ENCODE data around the gene FAM114A2.
"Not testable (repeated sequence)": the region's sequence is repeated elsewhere in the genome, so short reads cannot be mapped to it uniquely, and the experiment has no call there.

Gene FAM114A2

GRCh38 chr5:154071799-154072413 is 33.2 kb upstream of the FAM114A2 start:
- Histone ChIP-seq H3K27me3 (replicated peaks) (no peaks in the 10 kb centered on the region), H3K4me3 (ENCODE audit: low read depth, low read length) (no peak overlapping the region), H3K36me3 (replicated peaks) (no peaks in the 10 kb centered on the region), H3K27ac (no peak overlapping the region)
- no peak for TF ChIP-seq CTCF (IDR thresholded peaks at IDR 0.05; ENCODE audit: low read depth, low read length, missing control alignments)
- in situ Hi-C loops (cut with HindIII; ENCODE audit: low pct_ligation_motif_present, low sequenced_read_pairs) = loop anchor here (10.0 kb wide), 1 partner anchor 103 kb away; no protein-coding TSS in a partner anchor
- no peak for DNase-seq

GRCh38 chr5:154069854-154070253 is 31.1 kb upstream of the FAM114A2 start:
- not testable (repeated sequence) for H3K36me3 ChIP-seq (replicated peaks); H3K4me3 ChIP-seq (ENCODE audit: low read depth, low read length); H3K27ac ChIP-seq; DNase-seq; H3K27me3 ChIP-seq (replicated peaks)
- in situ Hi-C loops (cut with HindIII; ENCODE audit: low pct_ligation_motif_present, low sequenced_read_pairs) = loop anchor here (10.0 kb wide), 1 partner anchor 105 kb away; no protein-coding TSS in a partner anchor

GRCh38 chr5:154065971-154066370 is 27.3 kb upstream of the FAM114A2 start:
- H3K27me3 ChIP-seq (replicated peaks) = no peaks in the 10 kb centered on the region
- TF ChIP-seq CTCF (IDR thresholded peaks at IDR 0.05; ENCODE audit: low read depth, low read length, missing control alignments) = no peak
- DNase-seq = no peak
- H3K27ac ChIP-seq = no peak overlapping the region
- no peaks in the 10 kb centered on the region for H3K36me3 ChIP-seq (replicated peaks)
- in situ Hi-C loops (cut with HindIII; ENCODE audit: low pct_ligation_motif_present, low sequenced_read_pairs) = no loop called here
- H3K4me3 ChIP-seq (ENCODE audit: low read depth, low read length) = no peak overlapping the region

GRCh38 chr5:154063372-154063771 is 24.7 kb upstream of the FAM114A2 start:
- Histone ChIP-seq H3K4me3 (ENCODE audit: low read depth, low read length) (no peak overlapping the region), H3K27me3 (replicated peaks) (no peaks in the 10 kb centered on the region), H3K27ac (no peak overlapping the region), H3K36me3 (replicated peaks) (no peaks in the 10 kb centered on the region)
- DNase-seq = no peak
- in situ Hi-C loops (cut with HindIII; ENCODE audit: low pct_ligation_motif_present, low sequenced_read_pairs) = no loop called here
- no peak for TF ChIP-seq CTCF (IDR thresholded peaks at IDR 0.05; ENCODE audit: low read depth, low read length, missing control alignments)

- H3K36me3 ChIP-seq (replicated peaks) = no peaks in the 10 kb centered on the region
- H3K27me3 ChIP-seq (replicated peaks) = no peaks in the 10 kb centered on the region
- no peak overlapping the region for H3K4me3 ChIP-seq (ENCODE audit: low read depth, low read length)
- H3K27ac ChIP-seq = no peak overlapping the region
- no peak for TF ChIP-seq CTCF (IDR thresholded peaks at IDR 0.05; ENCODE audit: low read depth, low read length, missing control alignments)
- DNase-seq = no peak
- in situ Hi-C loops (cut with HindIII; ENCODE audit: low pct_ligation_motif_present, low sequenced_read_pairs) = no loop called here
These were observed 21.9 kb upstream of the FAM114A2 start for GRCh38 chr5:154060606-154061005.

- TF ChIP-seq CTCF (IDR thresholded peaks at IDR 0.05; ENCODE audit: low read depth, low read length, missing control alignments) = no peak
- DNase-seq = no peak
- in situ Hi-C loops (cut with HindIII; ENCODE audit: low pct_ligation_motif_present, low sequenced_read_pairs) = no loop called here
- no peak overlapping the region for H3K27ac ChIP-seq
- H3K4me3 ChIP-seq (ENCODE audit: low read depth, low read length) = no peak overlapping the region
- H3K36me3 ChIP-seq (replicated peaks) = peaks cover 3% of the 10 kb centered on the region
- no peaks in the 10 kb centered on the region for H3K27me3 ChIP-seq (replicated peaks)
These were observed 20.9 kb upstream of the FAM114A2 start for GRCh38 chr5:154059583-154059982.

All from brain microvascular endothelial cell (primary cell).